LNCaP clone FGC (cell line): ENCODE data around the gene TM4SF20.

Experiments used
- DNase-seq: peaks from one replicate; pipeline ENCODE4 v3.0.0-alpha.2; 2011; ENCODE audit warnings: low read depth
- H3K4me3 ChIP-seq: 2 replicates; pipeline ENCODE4 v1.5.1; 2011; ENCODE audit warnings: mild to moderate bottlenecking, low read depth, low read length, control low read depth
- TF ChIP-seq, protein P1 (sequence below): IDR thresholded peaks from 2 replicates; pipeline ENCODE4 v1.5.1; 2012; ENCODE audit warnings: mild to moderate bottlenecking; ENCODE audit not compliant: control insufficient read depth, insufficient read depth; ENCODE audit errors: extremely low read depth

TM4SF20 gene

GRCh38 chr2:227341553-227341952 is 37.6 kb downstream of the TM4SF20 start:
- TF ChIP-seq, protein P1, sequence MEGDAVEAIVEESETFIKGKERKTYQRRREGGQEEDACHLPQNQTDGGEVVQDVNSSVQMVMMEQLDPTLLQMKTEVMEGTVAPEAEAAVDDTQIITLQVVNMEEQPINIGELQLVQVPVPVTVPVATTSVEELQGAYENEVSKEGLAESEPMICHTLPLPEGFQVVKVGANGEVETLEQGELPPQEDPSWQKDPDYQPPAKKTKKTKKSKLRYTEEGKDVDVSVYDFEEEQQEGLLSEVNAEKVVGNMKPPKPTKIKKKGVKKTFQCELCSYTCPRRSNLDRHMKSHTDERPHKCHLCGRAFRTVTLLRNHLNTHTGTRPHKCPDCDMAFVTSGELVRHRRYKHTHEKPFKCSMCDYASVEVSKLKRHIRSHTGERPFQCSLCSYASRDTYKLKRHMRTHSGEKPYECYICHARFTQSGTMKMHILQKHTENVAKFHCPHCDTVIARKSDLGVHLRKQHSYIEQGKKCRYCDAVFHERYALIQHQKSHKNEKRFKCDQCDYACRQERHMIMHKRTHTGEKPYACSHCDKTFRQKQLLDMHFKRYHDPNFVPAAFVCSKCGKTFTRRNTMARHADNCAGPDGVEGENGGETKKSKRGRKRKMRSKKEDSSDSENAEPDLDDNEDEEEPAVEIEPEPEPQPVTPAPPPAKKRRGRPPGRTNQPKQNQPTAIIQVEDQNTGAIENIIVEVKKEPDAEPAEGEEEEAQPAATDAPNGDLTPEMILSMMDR = no peak

DNA sequence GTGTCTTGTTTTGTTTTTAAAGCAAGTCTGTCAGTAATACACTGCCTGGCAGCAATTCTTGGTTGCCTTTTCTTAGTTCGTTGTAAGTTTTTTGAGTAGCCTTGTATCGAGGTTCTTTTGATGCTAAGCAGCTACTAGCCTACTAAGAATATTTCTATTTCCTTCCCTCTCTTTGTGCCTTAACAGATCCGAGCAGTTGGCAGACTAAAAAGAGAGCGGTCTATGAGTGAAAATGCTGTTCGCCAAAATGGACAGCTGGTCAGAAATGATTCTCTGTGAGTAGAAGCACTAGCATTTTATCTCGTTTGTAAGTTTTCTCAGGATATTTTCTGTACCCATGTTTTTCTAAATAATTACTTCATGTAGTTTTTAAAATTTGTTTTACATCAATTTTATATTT is 39.0 kb downstream of the TM4SF20 start:
- TF ChIP-seq, protein P1 = no peak
- no peak overlapping the region for H3K4me3 ChIP-seq
- no peak for DNase-seq

More at GRCh38 chr2:227341553-227341952, 37.6 kb downstream of the TM4SF20 start:
- no peak overlapping the region for H3K4me3 ChIP-seq
- no peak for DNase-seq

DNA sequence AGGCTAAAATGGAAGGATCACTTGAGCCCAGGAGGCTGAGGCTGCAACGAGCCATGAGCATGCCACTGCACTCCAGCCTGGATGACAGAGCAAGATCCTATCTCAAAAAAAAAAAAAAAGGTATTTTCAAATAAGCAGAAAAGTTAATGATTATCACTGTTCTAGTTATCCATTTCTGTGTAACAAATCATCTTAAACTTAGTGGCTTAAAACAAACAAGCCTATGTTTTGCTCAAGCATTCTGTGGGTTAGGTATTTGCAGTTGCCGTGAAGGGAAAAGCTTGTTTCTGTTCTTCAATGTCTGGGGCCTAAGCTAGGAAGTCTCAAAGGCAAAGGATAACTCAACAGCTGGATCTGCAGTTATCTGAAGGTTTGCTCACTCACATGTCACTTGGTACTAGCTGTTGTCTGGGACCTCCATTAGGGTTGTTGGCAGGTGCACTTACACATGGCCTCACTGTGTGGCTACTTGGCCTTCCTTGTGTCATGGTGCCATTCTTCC is 40.0 kb downstream of the TM4SF20 start:
- TF ChIP-seq, protein P1 = no peak
- no peak for DNase-seq

DNA sequence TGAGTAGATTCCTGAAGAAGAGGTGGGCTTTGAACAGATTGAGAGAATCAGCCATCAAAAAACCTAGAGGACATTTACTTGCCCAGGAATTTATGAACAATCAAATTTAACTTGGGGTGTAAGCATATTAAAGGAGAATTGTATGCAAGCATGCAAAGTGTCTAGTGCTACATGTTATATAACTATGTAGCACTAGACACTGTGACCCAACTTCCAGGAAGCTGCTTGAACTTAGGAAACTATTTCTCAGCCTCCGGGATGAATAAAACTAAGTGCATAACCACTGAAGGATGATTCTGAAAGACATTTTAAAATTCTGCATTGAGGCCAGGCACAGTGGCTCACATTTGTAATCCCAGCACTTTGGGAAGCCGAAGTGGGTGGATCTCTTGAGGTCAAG is 41.7 kb downstream of the TM4SF20 start:
- no peak for DNase-seq
- TF ChIP-seq, protein P1 = no peak
- no peak overlapping the region for H3K4me3 ChIP-seq

More for the DNA sequence above, 40.0 kb downstream of the TM4SF20 start:
- no peak overlapping the region for H3K4me3 ChIP-seq

- DNase-seq = no peak
- no peak overlapping the region for H3K4me3 ChIP-seq
- TF ChIP-seq, protein P1 = no peak
Measured at GRCh38 chr2:227335713-227336112, 43.4 kb downstream of the TM4SF20 start.

DNA sequence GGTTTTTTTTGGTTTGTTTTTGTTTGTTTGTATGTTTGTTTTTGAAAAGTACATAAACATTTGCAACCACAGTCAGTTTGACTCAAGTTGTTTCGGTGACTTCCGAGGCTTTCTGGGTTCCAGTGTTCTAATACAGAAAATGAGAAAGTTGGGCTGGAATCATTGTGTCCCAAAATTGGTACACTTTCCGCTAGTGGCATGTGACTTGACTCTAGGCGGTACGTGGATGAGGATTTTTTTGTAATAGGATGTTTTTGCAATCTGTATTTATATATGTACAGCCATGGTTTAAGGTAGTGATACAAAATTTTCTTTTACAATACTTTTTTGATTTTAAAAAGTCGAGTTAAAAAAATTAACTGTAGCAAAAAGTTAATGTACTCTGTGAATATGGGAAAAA is 52.3 kb downstream of the TM4SF20 start:
- peak overlapping the region; percentile 94 for H3K4me3 ChIP-seq
- TF ChIP-seq, protein P1 = no peak
- no peak for DNase-seq

DNA sequence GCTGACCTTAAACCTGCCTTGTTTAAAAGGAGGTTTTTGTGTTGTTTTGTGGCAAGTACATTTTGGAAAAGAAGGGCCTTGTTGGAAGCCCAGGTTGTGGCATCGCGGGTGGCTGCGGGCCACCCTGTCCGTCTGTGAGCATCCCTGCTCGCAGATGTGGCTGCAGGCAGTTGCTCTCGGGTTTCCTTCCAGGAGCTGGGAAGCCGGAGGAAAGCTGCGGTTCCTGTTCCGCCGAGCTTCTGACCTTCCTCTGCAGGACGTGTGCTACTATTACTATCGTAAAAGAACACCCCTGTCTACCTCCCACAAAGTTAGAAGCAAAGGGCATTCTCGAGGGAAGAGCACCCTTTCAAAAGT is 53.3 kb downstream of the TM4SF20 start:
- TF ChIP-seq, protein P1 = no peak
- no peak for DNase-seq
- H3K4me3 ChIP-seq = peak overlapping the region; percentile 94
